Pancreas (tissue), 10 donors: ENCODE results near the gene PSMA7. TPM values are rescaled to one million over a fixed set of nuclear protein-coding genes. Genes with fewer than 3 reads are reported as not detected.

Source experiments
- ATAC-seq, 4 donors: fragments of 200-7000 bp; cut with Tn5 transposase; one replicate each; pipeline versions ENCODE4 v1.8.0 to v1.9.1; 2020; ENCODE audit warnings: mild to moderate bottlenecking in 4 of 4, moderate library complexity in 4 of 4
- DNase-seq, 6 donors: peaks; one replicate each; pipeline ENCODE4 v3.0.0-alpha.2; 2020
- FAIRE-seq: peaks from 2 replicates; lab custom pipeline; 2012; peaks lifted over from hg19 to GRCh38; lab: Jason Lieb, UNC
- H3K27ac ChIP-seq, 4 donors: fragments of 200-600 bp; sonication (generic); 1 replicate in 3 of 4; 2 replicates in 1 of 4; pipeline versions ENCODE4 v1.5.0 to v1.8.0; 2020
- H3K27me3 ChIP-seq, 4 donors: fragments of 200-600 bp; one replicate each; pipeline ENCODE4 v1.8.0; 2021
- H3K36me3 ChIP-seq, 3 donors: fragments of 200-600 bp; sonication (generic) in 1 of 3; one replicate each; pipeline versions ENCODE4 v1.5.0 to v1.8.0; 2020 to 2021
- H3K4me1 ChIP-seq, 3 donors: fragments of 200-600 bp; one replicate each; pipeline ENCODE4 v1.8.0; 2021
- H3K4me3 ChIP-seq, 4 donors: fragments of 200-600 bp; sonication (generic) in 2 of 4; one replicate each; pipeline versions ENCODE4 v1.5.0 to v1.8.0; 2020 to 2021
- H3K9me3 ChIP-seq, 4 donors: fragments of 200-600 bp; one replicate each; pipeline ENCODE4 v1.8.0; 2021
- CTCF ChIP-seq, 4 donors: fragments of 200-600 bp; sonication (generic) in 3 of 4; IDR thresholded peaks; one replicate each; pipeline versions ENCODE4 v1.5.0 to v1.8.0; 2021; ENCODE audit warnings: antibody characterized with exemption in 4 of 4
- WGBS, 2 donors: extraction: QIAGEN DNeasy Blood & Tissue Kit; methylation state at CpG; one replicate each; pipeline ENCODE4 v1.1.7; 2013; 5-methylcytosine and 5-hydroxymethylcytosine counted together
- intact Hi-C, 3 donors: fragments of 100-400 bp; cut with DNase I; formaldehyde crosslinking; loops; one replicate each; pipeline versions ENCODE4 v1.11.1 to v1.14.2; 2022
- polyA plus RNA-seq, 2 donors: library from polyadenylated mRNA; stranded (reverse); fragments of 200-250 nt; gene quantifications; one replicate each; pipeline ENCODE4 v1.2.3, GENCODE V29; 2013
- total RNA-seq, 6 donors: library from RNA; stranded (reverse); fragmentation: NEBNext Ultra II Directional in 4 of 6; extraction: Animal tissue kit (Norgen Biotek cat#: 25700) in 4 of 6; gene quantifications; one replicate each; pipeline versions ENCODE4 v1.2.1 to v1.2.4, GENCODE V29; 2021 to 2023
- donor health status: healthy with polysubstance abuse.
- donor health status: DM: no; HTN: no; CAD: no; lungs with moderate emphysema.
- donor health status: DM: no; HTN: no; CAD: no.
- donor health status: control.
- donor health status: control.
- donor health status: Bipolar disorder and iron deficiency.
- donor health status: DM: yes; HTN: yes; CAD: no.
- donor health status: DM: no; HTN: no; CAD: no.
- donor health status: DM: no; HTN: no; CAD: no.
- donor health status: DM: yes; HTN: yes; CAD: no.

The PSMA7 gene
- total and polyA plus RNA-seq, 8 donors, result 55.6 to 119 (median 74.3) TPM

GRCh38 chr20:62163986-62164762 lies 21.0 kb upstream of the PSMA7 start:
- DNase-seq, result peak in 1 of 6 donors; percentile 49

GRCh38 chr20:62163485-62163865 lies 20.3 kb upstream of the PSMA7 start:
- FAIRE-seq (no peak), DNase-seq (peak in 1 of 6 donors; percentile 70), ATAC-seq (no peak)
- Histone ChIP-seq H3K27me3 (no peaks in the 10 kb centered on the region), H3K4me1 (no peaks in the 10 kb centered on the region), H3K4me3 (no peak overlapping the region), H3K27ac (no peak overlapping the region), H3K9me3 (no peaks in the 10 kb centered on the region), H3K36me3 (peaks cover 0 to 41% (median 11%) of the 10 kb centered on the region in 3 donors)
- TF ChIP-seq CTCF (IDR thresholded peaks at IDR 0.05), result no peak
- intact Hi-C loops, result no loop called here
- 94 to 98% methylated on average over 25 of the region's 25 CpGs for WGBS, 2 donors

More at GRCh38 chr20:62163986-62164762, 21.0 kb upstream of the PSMA7 start:
- ATAC-seq (peak in 1 of 4 donors; percentile 23), FAIRE-seq (no peak)
- no peak overlapping the region for H3K27ac ChIP-seq
- H3K27me3 ChIP-seq, result no peaks in the 10 kb centered on the region
- intact Hi-C loops, result no loop called here
- TF ChIP-seq CTCF (IDR thresholded peaks at IDR 0.05), result no peak
- H3K4me1 ChIP-seq, result no peaks in the 10 kb centered on the region
- H3K9me3 ChIP-seq, result no peaks in the 10 kb centered on the region
- peaks cover 0 to 43% (median 11%) of the 10 kb centered on the region in 3 donors for H3K36me3 ChIP-seq
- WGBS, 2 donors, result 95 to 96% methylated on average over 29 of the region's 29 CpGs
- no peak overlapping the region for H3K4me3 ChIP-seq

GRCh38 chr20:62162765-62163484 lies 19.7 kb upstream of the PSMA7 start:
- Histone ChIP-seq H3K27me3 (no peaks in the 10 kb centered on the region), H3K36me3 (peaks cover 0 to 41% (median 11%) of the 10 kb centered on the region in 3 donors), H3K9me3 (no peaks in the 10 kb centered on the region), H3K4me3 (no peak overlapping the region), H3K27ac (no peak overlapping the region), H3K4me1 (no peaks in the 10 kb centered on the region)
- no peak for ATAC-seq
- intact Hi-C loops, result no loop called here
- peak in 1 of 6 donors; percentile 57 for DNase-seq
- TF ChIP-seq CTCF (IDR thresholded peaks at IDR 0.05), result no peak
- WGBS, 2 donors, result 94 to 96% methylated on average over 35 to 38 of the region's 38 CpGs
- no peak for FAIRE-seq

GRCh38 chr20:62161347-62161746 lies 18.2 kb upstream of the PSMA7 start:
- FAIRE-seq (no peak), DNase-seq (no peak), ATAC-seq (no peak)
- Histone ChIP-seq H3K9me3 (no peaks in the 10 kb centered on the region), H3K36me3 (peaks cover 0 to 41% (median 11%) of the 10 kb centered on the region in 3 donors), H3K4me3 (no peak overlapping the region), H3K27me3 (no peaks in the 10 kb centered on the region), H3K4me1 (no peaks in the 10 kb centered on the region), H3K27ac (no peak overlapping the region)
- 88 to 92% methylated on average over 17 of the region's 17 CpGs for WGBS, 2 donors
- intact Hi-C loops, result no loop called here
- TF ChIP-seq CTCF (IDR thresholded peaks at IDR 0.05), result no peak
